ENCODE data around the gene NTM.
A peak's percentile ranks its signal among the peaks of the same experiment; 100 is the strongest.
"Not testable (repeated sequence)": the region's sequence is repeated elsewhere in the genome, so short reads cannot be mapped to it uniquely, and the experiment has no call there.

Gene NTM

DNA sequence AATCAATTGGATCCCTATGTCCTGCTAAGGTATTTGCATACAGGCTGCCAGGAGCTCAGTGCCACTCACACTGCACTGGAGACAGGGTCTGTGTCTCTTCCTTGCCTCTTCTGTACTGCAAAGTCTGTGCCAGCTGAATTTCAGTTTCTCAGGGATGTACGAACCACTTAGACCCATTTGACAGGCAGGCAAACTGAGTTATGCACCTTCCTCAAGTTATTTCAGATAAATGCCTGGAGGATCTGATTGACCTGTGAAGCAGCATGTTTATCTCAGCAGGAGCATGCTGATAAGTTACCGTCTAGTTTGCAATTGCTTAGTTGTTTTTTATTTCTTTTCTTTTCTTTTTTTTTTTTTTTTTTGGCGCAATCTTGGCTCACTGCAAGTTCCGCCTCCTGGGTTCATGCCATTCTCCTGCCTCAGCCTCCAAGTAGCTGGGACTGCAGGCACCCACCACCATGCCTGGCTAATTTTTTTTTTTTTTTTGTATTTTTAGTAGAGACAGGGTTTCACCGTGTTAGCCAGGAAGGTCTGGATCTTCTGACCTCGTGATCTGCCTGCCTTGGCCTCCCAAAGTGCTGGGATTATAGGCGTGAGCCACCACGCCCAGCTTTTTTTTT is 54.0 kb downstream of the NTM start:
- DNase-seq = not testable (repeated sequence)

- no peak for DNase-seq
These were observed 54.9 kb downstream of the NTM start for GRCh38 chr11:131425285-131425684.

- no peak for DNase-seq
These were observed 58.4 kb downstream of the NTM start for GRCh38 chr11:131428853-131429252.

- DNase-seq = peak; percentile 38
These were observed 60.2 kb downstream of the NTM start for GRCh38 chr11:131430473-131431208.

GRCh38 chr11:131441051-131441810 is 70.8 kb downstream of the NTM start:
- DNase-seq = no peak

DNA sequence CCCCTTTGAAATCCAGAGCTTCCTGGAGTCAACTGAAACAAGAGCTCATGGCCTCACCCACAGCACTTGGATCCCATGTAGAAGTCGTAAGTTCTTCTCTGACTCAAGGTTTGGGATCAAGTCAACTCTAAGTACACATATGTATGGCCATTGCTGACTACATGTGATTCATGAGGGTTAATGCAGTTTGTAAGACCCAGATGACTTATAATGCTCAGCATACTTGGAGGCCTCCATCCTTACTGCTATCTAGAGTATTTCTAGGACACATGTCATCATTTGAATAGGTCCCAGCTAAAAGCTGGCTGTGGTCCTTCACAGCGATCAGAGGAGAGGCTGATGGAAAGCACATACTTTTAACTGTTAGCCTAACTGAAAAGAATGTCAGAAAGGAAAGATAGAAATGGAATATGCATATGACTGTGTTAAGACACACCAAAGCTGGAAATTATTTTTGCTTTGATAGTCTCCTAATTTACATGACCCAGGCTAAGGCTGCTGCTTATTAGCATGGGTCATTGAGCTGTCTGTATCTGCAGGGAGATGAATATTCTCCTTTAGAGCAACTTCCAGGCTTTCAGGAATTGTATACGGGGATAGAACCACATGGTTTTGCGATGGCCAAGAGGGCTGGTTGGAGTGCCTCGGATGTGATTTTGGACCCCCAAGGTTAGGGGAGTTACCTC is 76.3 kb downstream of the NTM start:
- no peak for DNase-seq

- no peak for DNase-seq
These were observed 76.9 kb downstream of the NTM start for GRCh38 chr11:131447277-131447815.

GRCh38 chr11:131447898-131448297 is 77.5 kb downstream of the NTM start:
- no peak for DNase-seq

GRCh38 chr11:131449036-131450019 is 78.9 kb downstream of the NTM start:
- DNase-seq = no peak

GRCh38 chr11:131454490-131454889 is 84.1 kb downstream of the NTM start:
- DNase-seq = no peak

- DNase-seq = no peak
These were observed 84.6 kb downstream of the NTM start for GRCh38 chr11:131454989-131455388.

GRCh38 chr11:131455843-131456704 is 85.7 kb downstream of the NTM start:
- DNase-seq = no peak

- DNase-seq = no peak
These were observed 86.7 kb downstream of the NTM start for GRCh38 chr11:131457163-131457562.

- DNase-seq = no peak
These were observed 88.0 kb downstream of the NTM start for GRCh38 chr11:131458421-131458820.

DNA sequence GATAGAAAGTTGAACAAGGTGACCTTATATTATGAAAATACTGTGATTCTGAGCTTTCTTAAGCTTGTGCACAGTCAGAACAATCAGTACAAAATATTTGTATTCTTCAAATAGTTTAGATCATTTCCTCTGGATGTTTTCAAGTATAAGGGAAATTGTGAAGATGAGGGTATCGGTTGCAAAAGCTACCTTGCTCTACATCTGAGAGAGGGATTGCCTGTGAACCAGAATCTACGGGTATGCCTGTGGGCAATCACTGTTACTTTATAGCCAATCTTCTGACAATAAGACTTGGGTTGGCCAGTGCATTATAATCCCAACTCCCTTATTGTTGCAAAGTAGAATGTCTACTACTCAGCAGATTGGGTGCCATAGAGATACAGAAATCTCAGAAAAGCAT is 90.5 kb downstream of the NTM start:
- DNase-seq = no peak

DNA sequence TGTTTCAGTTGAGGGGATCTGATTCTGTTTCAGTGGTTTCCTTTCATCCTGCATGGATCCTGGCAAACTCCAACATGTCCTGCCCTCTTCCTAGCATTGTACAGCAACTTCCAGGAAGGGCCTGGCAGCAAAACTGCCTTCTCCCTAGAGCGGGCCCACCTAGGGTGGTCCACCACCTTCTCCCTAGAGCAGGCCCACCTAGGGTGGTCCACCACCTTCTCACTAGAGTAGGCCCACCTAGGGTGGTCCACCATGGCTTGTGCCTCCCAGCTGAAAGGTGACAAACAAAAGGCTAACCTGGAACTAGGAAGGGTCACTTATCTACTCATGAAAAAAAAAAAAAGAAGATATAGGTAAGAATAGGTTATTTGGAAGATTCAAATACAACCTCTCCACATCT is 92.2 kb downstream of the NTM start:
- DNase-seq = no peak

GRCh38 chr11:131463162-131463561 is 92.7 kb downstream of the NTM start:
- no peak for DNase-seq

GRCh38 chr11:131463649-131464425 is 93.4 kb downstream of the NTM start:
- DNase-seq = no peak

- no peak for DNase-seq
These were observed 94.0 kb downstream of the NTM start for GRCh38 chr11:131464461-131464860.

- DNase-seq = no peak
These were observed 94.6 kb downstream of the NTM start for GRCh38 chr11:131465039-131465438.
